CD4-positive, alpha-beta T cell treated with Interleukin-10 for 1 hour (primary cell): ENCODE results near the gene VSTM2B.

Source experiments
- DNase-seq: peaks from one replicate; pipeline ENCODE4 v3.0.0-alpha.2; 2020

Gene VSTM2B

GRCh38 chr19:29571181-29571580, 45.4 kb downstream of the VSTM2B start:
- DNase-seq = no peak

DNA sequence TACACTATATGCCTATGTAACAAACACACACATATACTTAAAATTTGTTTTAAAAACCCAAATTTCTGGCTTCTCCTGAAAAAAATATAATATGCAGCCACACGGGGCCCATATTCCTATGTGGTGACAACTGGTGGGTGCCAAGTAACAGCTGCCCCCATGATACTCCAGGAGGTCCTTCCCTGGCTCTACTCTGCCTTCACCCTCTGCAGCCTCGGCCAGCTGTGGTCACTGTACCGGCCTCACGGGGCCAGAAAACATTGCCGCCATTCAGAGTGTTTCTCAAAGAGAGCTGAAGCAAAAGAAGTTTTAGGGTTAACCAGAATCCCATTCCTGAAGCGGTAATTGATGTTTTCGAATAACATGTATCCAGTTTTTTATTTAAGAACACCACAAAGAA, 47.7 kb downstream of the VSTM2B start:
- DNase-seq = no peak

DNA sequence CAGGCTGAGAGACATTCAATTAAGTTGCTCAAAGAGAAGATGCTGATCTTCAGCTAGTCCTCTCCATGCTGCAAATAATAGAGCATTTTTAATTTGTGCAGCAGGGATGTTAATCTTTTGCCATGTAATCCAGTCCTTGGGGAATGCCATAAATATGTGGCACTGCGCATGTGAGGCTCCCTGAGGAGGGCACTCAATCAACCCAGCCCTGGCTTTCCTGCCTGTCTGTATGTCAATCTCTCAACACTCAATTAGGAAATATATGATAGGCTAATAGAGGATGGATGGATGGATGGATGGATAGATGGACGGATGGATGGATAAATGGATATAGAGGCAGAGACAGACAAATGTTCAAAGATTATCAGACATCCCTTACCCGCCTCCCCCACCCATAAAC, 48.7 kb downstream of the VSTM2B start:
- no peak for DNase-seq

DNA sequence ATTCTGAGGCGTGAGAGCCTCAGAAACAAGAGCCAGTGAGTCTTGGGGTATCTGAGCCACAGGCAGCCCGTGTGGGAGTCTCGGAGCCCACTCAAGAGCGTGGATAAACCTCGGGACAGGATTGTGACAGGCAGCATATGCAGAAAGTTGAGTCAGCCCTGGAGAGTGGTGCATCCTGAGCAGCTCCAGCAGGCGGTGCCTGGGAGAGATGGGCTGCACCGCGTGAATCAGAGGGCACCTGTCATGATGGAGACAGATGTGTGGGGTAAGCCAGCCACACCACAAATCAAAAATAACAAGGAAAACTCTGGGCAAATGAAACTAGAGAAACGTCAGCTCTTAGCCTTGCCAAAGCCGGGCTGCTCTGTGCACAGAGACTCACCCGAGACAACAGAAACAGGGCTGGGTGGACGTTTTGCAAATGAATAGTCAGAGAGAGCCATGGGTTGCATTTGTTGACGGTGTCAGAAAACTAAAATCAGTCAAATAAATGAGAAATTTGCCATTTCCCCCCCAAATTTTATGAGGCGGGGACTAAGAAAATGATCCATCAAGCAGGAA, 50.3 kb downstream of the VSTM2B start:
- no peak for DNase-seq

DNA sequence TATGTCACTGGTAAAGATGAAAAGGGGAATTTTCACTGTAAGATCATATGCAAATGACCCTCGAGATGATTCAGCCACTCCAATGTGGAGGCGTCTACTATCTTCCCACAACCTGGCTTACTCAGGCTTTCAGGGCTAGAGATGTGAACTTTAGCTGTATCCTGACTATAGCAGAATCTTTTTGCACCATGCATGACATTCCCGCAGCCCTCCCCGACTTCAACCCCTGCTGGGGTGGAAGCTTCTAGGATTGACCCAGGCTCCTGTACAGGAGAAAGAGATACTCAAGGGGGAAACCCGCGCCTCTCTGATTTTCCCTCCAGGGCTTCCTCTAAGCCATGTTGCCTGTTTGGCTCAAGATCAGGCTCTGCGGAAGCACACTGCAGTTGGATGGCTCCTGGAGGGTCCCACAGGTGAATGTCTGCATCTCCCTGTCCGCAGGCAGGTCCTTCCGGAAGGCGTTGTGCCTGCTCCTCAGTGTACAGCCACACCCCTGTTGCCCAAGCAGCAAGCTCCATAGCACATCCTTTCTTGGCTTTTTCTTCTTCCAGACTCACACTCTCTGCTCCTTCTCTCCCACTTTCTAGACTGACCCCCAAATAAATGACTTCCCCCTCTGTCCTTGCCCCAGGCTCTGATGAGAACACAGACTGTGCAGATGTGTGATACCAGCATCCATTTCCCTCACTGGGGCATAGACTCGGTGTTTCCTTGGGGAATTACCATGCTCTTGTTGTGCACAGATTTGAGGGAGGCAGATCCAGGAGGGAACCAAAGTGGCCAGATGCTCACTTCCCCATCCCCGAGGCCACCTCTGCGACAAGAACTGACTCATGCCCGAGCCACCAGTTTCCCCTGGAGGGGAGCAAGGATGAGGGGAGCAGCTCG, 51.2 kb downstream of the VSTM2B start:
- DNase-seq = no peak

DNA sequence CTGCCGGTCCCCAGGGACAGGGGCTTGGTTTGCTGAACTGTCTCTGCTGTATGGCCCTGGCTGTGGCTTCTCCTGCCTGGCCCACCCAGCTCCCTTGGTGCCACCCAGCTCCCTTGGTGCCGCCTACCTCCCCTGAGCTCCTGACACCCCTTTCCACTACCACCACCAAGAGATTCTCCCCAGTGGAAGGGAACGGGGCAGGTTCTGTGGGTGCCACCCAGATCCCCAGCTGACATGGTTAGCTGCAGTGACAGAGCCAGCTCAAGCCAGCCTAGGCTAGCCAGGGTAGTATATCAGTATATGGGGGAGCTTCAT, 51.8 kb downstream of the VSTM2B start:
- no peak for DNase-seq

GRCh38 chr19:29578349-29578748, 52.6 kb downstream of the VSTM2B start:
- DNase-seq = no peak

GRCh38 chr19:29579308-29579910, 53.6 kb downstream of the VSTM2B start:
- DNase-seq = no peak

- DNase-seq = no peak
These were observed 55.6 kb downstream of the VSTM2B start for GRCh38 chr19:29581398-29581797.

- DNase-seq = no peak
These were observed 57.6 kb downstream of the VSTM2B start for GRCh38 chr19:29583196-29583999.

DNA sequence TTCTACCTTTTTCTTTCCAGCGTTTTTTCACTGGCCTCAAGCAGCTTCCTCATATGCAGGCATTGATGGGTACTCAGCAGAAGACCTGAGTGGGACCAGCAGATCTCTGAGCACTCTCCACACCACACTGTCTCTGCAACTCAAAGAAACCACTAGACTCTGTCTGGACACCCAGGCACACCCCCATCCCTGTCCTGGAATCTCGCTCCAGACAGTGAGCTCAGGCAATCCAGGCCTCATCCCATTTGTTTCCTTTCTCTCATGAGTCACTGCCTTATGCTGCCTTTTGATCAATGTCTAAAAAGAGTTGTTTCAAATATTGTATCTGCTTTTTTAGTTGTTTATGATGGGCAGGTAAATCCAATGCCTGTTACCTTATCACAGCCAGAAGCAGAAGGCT, 60.6 kb downstream of the VSTM2B start:
- DNase-seq = no peak

DNA sequence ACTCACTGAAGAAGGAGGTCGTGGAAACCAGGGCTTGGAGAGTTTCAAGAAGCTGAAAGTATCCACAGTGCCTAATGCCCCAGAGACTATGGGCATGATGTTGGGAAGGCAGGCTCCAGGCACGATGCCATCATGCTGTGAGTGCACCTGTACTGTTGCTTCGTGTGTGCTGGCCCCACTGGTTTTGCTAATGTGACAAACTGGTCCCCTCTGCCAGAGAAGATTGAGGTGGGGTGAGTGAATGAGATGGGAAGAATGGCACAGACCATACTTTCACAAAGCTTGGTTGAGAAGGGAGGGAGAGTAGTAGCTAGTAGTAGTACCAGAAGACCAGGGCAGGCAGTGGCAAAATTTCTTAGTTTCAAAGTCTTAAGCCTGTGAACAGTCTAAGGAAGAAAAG, 61.3 kb downstream of the VSTM2B start:
- DNase-seq = no peak

DNA sequence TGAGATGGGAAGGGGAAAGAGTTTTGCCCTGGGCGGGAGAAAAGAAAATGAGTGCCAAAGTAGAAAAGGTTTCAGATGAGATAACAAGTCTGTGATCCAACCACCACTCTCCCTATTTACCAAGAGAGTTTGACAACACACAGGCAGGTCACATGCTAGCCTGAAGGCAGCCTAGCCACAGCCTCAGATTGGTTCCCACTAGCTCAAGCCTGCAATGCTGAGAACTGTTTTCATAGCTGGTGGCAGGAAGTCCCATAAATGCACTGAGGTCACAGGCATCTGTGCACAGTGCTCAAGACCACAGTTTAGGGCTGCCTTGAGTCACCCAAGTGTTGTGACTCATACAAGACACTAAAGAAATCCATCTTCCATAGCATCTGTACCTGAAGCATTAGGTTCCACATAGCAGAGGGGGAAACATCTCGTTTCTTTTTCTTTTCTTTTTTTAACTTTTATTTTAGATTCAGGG, 61.8 kb downstream of the VSTM2B start:
- peak; percentile 64 for DNase-seq

GRCh38 chr19:29588095-29588494, 62.3 kb downstream of the VSTM2B start:
- DNase-seq = no peak

DNA sequence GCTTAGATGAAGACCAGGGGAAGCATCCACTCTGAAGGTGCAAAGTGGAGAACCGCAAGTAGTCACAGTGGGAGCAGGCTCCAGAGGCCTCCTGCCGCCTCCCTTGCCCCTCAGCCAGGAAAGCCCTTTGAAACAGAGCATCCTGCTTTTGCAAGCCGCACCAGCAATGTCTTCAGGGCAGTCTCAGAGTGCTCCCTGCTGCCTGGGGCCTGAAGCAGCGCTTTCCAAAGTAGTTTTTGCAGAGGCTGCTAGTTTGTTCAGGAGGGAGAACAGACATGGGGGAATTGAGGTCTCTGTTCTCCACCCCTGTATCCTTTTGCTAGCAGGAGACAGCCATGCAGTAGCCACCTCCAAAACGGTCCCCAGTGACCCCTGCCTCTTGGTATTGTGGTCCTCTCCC, 64.5 kb downstream of the VSTM2B start:
- no peak for DNase-seq

DNA sequence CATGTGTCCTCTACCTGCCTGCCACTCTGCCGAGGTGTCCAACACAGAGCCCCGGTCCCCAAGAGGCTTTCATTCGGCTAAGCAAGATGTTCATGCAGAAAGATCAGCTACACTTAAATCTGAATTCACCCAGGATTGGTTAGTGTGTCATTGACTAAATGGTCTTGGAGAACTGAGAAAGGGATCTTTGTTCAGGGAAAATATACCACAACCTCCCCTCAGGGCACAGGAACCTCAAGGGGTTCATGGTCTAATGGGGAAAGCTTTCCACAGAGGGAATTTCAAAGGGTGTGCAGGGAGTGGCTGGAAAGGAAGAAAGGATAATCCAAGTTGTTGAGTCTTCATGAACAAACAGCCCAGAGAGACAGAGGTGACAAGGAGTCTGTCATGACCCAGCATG, 65.9 kb downstream of the VSTM2B start:
- DNase-seq = no peak

- no peak for DNase-seq
These were observed 68.1 kb downstream of the VSTM2B start for GRCh38 chr19:29593869-29594268.

DNA sequence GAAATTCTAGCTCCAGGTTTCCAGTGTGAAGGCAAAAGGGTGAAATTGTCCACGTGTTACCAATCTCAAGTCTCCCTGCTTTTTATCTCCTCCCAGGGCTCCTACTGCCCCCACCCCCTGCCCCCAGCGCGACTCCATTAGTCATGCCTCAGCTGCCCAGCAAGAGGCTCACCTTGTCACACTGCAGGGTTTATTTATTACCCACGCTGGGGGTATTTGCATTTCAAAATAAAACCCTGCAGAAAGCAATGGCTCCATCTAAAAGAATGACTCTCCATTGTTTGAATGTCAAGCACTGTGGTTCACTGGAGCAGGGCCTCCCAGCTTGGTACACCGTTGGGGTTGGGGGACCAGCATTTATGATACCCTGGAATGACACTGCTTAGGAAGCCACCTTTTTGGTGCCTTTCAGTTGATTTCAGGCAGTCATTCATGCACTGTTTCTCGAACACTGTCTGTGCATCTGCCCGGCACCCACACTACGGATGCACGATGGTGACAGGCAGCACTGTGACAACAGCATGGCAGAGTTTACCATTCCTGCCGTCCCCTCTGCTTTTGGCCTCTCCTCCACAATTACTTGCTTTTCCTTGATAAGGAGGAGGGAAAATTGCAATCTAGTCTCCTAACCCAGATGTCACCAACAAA, 70.4 kb downstream of the VSTM2B start:
- no peak for DNase-seq

GRCh38 chr19:29596885-29597525, 71.2 kb downstream of the VSTM2B start:
- peak; percentile 9 for DNase-seq

- no peak for DNase-seq
These were observed 72.2 kb downstream of the VSTM2B start for GRCh38 chr19:29598036-29598435.

DNA sequence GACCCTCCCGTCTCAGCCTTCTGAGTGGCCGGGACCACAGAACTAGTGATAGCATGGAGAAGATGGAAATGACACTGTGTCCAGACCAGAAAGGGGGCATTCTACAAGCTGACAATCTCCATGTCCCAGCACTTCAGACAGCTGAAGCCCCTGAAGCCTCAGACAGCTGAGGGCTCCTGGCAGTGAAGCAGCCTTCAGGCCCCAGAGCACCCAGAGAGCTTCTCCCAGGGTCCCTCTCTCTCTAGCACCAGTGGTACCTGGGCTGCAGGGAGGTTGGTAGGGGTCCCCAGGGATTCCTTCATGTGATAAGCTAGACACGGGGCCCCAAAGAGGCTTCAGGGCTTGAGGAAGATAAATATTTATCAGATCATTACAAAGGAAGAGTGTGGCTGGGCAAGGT, 72.7 kb downstream of the VSTM2B start:
- no peak for DNase-seq

GRCh38 chr19:29603308-29603707, 77.5 kb downstream of the VSTM2B start:
- no peak for DNase-seq
